GM12865 (cell line): Measurements from ENCODE around the gene ANO1.

ENCODE experiments used
- DNase-seq: peaks from one replicate; pipeline ENCODE4 v3.0.0; 2010; ENCODE audit warnings: low read depth
- H3K4me3 ChIP-seq: 2 replicates; pipeline ENCODE4 v1.5.1; 2011; ENCODE audit warnings: mild to moderate bottlenecking, low read depth, low read length, control low read depth
- CTCF ChIP-seq: IDR thresholded peaks from 2 replicates; pipeline ENCODE4 v1.5.1; 2011; ENCODE audit warnings: low read length, control low read depth, low read depth, inconsistent platforms; ENCODE audit not compliant: insufficient read depth; ENCODE audit errors: missing control alignments

Gene ANO1

GRCh38 chr11:70112017-70112434 is 33.9 kb downstream of the ANO1 start:
- no peak for TF ChIP-seq CTCF
- no peak for DNase-seq
- no peak overlapping the region for H3K4me3 ChIP-seq

DNA sequence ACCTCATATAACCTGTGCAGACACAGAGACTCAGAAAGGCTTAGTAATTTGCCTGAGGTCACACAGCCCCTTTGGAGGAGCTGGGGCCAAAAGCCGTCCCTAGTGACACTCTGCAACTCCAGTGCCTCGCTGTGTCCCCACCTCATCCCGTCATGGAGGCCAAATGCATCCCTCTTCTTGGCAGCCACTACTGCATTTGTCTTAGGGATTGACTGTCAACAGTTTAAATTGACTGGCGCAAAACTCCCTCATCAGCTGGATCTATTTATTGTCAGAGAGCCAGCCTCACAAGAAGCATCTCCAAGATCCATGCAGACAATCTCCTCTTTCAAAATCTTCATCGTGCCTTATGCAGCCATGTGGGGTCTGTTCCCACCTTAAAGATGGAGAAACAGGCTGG is 35.7 kb downstream of the ANO1 start:
- no peak overlapping the region for H3K4me3 ChIP-seq
- TF ChIP-seq CTCF, result no peak
- DNase-seq, result no peak

- no peak for TF ChIP-seq CTCF
- DNase-seq, result no peak
- H3K4me3 ChIP-seq, result no peak overlapping the region
Measured at GRCh38 chr11:70115778-70116177, 37.7 kb downstream of the ANO1 start.

- DNase-seq, result no peak
- no peak for TF ChIP-seq CTCF
- H3K4me3 ChIP-seq, result no peak overlapping the region
Measured at GRCh38 chr11:70116386-70117065, 38.4 kb downstream of the ANO1 start.

GRCh38 chr11:70117567-70118145 is 39.5 kb downstream of the ANO1 start:
- TF ChIP-seq CTCF, result no peak
- no peak overlapping the region for H3K4me3 ChIP-seq
- no peak for DNase-seq

- no peak for DNase-seq
- no peak overlapping the region for H3K4me3 ChIP-seq
- no peak for TF ChIP-seq CTCF
Measured at GRCh38 chr11:70118642-70119041, 40.5 kb downstream of the ANO1 start.

DNA sequence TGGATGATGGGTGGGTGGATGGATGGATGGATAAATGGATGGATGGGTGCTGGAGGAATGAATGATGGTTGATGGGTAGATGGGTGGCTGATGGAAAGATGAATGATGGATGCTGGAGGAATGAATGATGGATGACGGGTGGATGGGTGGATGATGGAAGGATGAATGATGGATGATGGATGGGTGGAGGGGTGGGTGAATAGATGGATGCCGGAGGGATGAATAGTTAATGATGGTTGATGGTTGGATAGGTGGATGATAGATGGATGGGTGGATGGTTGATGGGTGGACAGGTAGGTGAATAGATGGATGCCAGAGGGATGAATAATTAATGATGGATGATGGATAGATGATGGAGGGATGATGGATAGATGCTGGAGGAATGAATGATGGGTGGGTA is 41.4 kb downstream of the ANO1 start:
- DNase-seq, result no peak
- no peak for TF ChIP-seq CTCF
- no peak overlapping the region for H3K4me3 ChIP-seq
